SK-N-SH (cell line): ENCODE results near the gene ACOT7.

Source experiments
- CTCF ChIP-seq: fragments of 200-600 bp; sonication (generic); IDR thresholded peaks from 2 replicates; pipeline ENCODE4 v1.6.1; 2017; ENCODE audit warnings: antibody characterized with exemption, mild to moderate bottlenecking, moderate library complexity
- EP300 ChIP-seq, 2 experiments: IDR thresholded peaks; 2 replicates each; pipeline versions ENCODE4 v1.4.0 to v1.6.1; 2012; ENCODE audit warnings: borderline replicate concordance in 1 of 2, low read depth in 1 of 2, low read length in 1 of 2
- EZH2phosphoT487 ChIP-seq: fragments of 200-600 bp; sonication (generic); IDR thresholded peaks from 2 replicates; pipeline ENCODE4 v1.6.1; 2017; ENCODE audit warnings: low read depth, mixed run types, mild to moderate bottlenecking, antibody characterized with exemption, moderate library complexity, borderline replicate concordance
- FOSL2 ChIP-seq: IDR thresholded peaks from 2 replicates; pipeline ENCODE4 v1.4.0; 2012; ENCODE audit warnings: low read depth, mild to moderate bottlenecking, moderate library complexity, borderline replicate concordance
- MAX ChIP-seq: IDR thresholded peaks from 2 replicates; pipeline ENCODE4 v1.4.0; 2012; ENCODE audit warnings: low read depth
- MEF2A ChIP-seq: IDR thresholded peaks from 2 replicates; pipeline ENCODE4 v1.4.0; 2012; ENCODE audit warnings: low read depth, borderline replicate concordance
- POLR2AphosphoS5 ChIP-seq: IDR thresholded peaks from 2 replicates; pipeline ENCODE4 v1.6.1; 2012; ENCODE audit warnings: low read depth, low read length
- RAD21 ChIP-seq: IDR thresholded peaks from 2 replicates; pipeline ENCODE4 v1.6.1; 2012; ENCODE audit warnings: mild to moderate bottlenecking, low read length
- REST ChIP-seq: IDR thresholded peaks from 2 replicates; pipeline ENCODE4 v1.6.1; 2012; ENCODE audit warnings: mild to moderate bottlenecking, low read depth, low read length, moderate library complexity
- RFX5 ChIP-seq: IDR thresholded peaks from 2 replicates; pipeline ENCODE4 v1.6.1; 2012; ENCODE audit warnings: mild to moderate bottlenecking, improper control_type of control experiment, low read length
- SIN3A ChIP-seq: IDR thresholded peaks from 2 replicates; pipeline ENCODE4 v1.6.1; 2012; ENCODE audit warnings: low read depth, mild to moderate bottlenecking, low read length, moderate library complexity, borderline replicate concordance
- TAF1 ChIP-seq: IDR thresholded peaks from 2 replicates; pipeline ENCODE4 v1.6.1; 2012; ENCODE audit warnings: low read depth, mild to moderate bottlenecking, low read length, moderate library complexity, borderline replicate concordance
- USF2 ChIP-seq: fragments of 150-350 bp; IDR thresholded peaks from 2 replicates; pipeline ENCODE4 v1.6.1; 2017; ENCODE audit warnings: antibody characterized with exemption, low read length, low read depth, borderline replicate concordance
- ZBTB33 ChIP-seq: IDR thresholded peaks from 2 replicates; pipeline ENCODE4 v1.4.0; 2012; ENCODE audit warnings: low read depth, borderline replicate concordance

GRCh38 chr1:6401673-6402072 lies 8.1 kb upstream of the ACOT7 start:
- TF ChIP-seq FOSL2: no peak
- no peak for TF ChIP-seq CTCF
- no peak for TF ChIP-seq SIN3A
- TF ChIP-seq EZH2phosphoT487: no peak
- no peak for TF ChIP-seq EP300 (IDR thresholded peaks at IDR 0.05; ENCODE audit: borderline replicate concordance in 1 of 2, low read depth in 1 of 2, low read length in 1 of 2)
- no peak for TF ChIP-seq USF2
- TF ChIP-seq ZBTB33: no peak
- no peak for TF ChIP-seq RAD21
- no peak for TF ChIP-seq TAF1
- TF ChIP-seq POLR2AphosphoS5: no peak
- TF ChIP-seq REST: no peak
- TF ChIP-seq MAX: no peak
- TF ChIP-seq RFX5: no peak
- no peak for TF ChIP-seq MEF2A
